ACC112 (cell line): ENCODE results near the gene RPL11.

ENCODE experiments used
- H2AFZ ChIP-seq: fragments of 200-600 bp; sonication (generic); one replicate; pipeline ENCODE4 v1.6.0; 2017; ENCODE audit warnings: antibody characterized with exemption, low read length; ENCODE audit not compliant: unreplicated experiment
- H3K27ac ChIP-seq: fragments of 200-600 bp; sonication (generic); 2 replicates; pipeline ENCODE4 v1.5.1; 2014; ENCODE audit warnings: low read depth, mild to moderate bottlenecking, antibody characterized with exemption, low read length, moderate library complexity
- H3K27me3 ChIP-seq: fragments of 200-600 bp; sonication (generic); 2 replicates; pipeline ENCODE4 v1.6.1; 2014; ENCODE audit warnings: mild to moderate bottlenecking, antibody characterized with exemption, low read length, moderate library complexity, mixed read lengths; ENCODE audit not compliant: insufficient read depth
- H3K36me3 ChIP-seq: fragments of 200-600 bp; sonication (generic); 2 replicates; pipeline ENCODE4 v1.6.1; 2016; ENCODE audit warnings: mild to moderate bottlenecking, antibody characterized with exemption, low read length, moderate library complexity, mixed read lengths; ENCODE audit not compliant: insufficient read depth
- H3K4me1 ChIP-seq: fragments of 200-600 bp; sonication (generic); one replicate; pipeline ENCODE4 v1.6.1; 2016; ENCODE audit warnings: low read length, mixed read lengths; ENCODE audit not compliant: insufficient read depth, unreplicated experiment, control insufficient read depth
- H3K4me3 ChIP-seq: fragments of 200-600 bp; sonication (generic); 2 replicates; pipeline ENCODE4 v1.5.1; 2014; ENCODE audit warnings: mild to moderate bottlenecking, low read depth, low read length
- H3K79me2 ChIP-seq: fragments of 200-600 bp; sonication (generic); one replicate; pipeline ENCODE4 v1.6.0; 2016; ENCODE audit warnings: low read length; ENCODE audit not compliant: control insufficient read depth, unreplicated experiment, insufficient read depth

The RPL11 gene

GRCh38 chr1:23701310-23701709, 9.7 kb downstream of the RPL11 start:
- no peak overlapping the region for H3K4me3 ChIP-seq
- no peak overlapping the region for H2AFZ ChIP-seq
- peaks cover 15% of the 10 kb centered on the region for H3K4me1 ChIP-seq
- peaks cover 48% of the 10 kb centered on the region for H3K79me2 ChIP-seq
- H3K36me3 ChIP-seq: peaks cover 52% of the 10 kb centered on the region
- H3K27ac ChIP-seq: no peak overlapping the region
- H3K27me3 ChIP-seq: no peaks in the 10 kb centered on the region

GRCh38 chr1:23701996-23702395, 10.4 kb downstream of the RPL11 start:
- Histone ChIP-seq H3K36me3 (peaks cover 46% of the 10 kb centered on the region), H2AFZ (no peak overlapping the region), H3K27me3 (no peaks in the 10 kb centered on the region), H3K4me1 (peaks cover 10% of the 10 kb centered on the region), H3K4me3 (no peak overlapping the region), H3K27ac (no peak overlapping the region), H3K79me2 (peaks cover 41% of the 10 kb centered on the region)

- Histone ChIP-seq H3K79me2 (peaks cover 12% of the 10 kb centered on the region), H2AFZ (no peak overlapping the region), H3K36me3 (peaks cover 20% of the 10 kb centered on the region), H3K4me3 (no peak overlapping the region), H3K27me3 (no peaks in the 10 kb centered on the region), H3K4me1 (no peaks in the 10 kb centered on the region), H3K27ac (no peak overlapping the region)
These were observed 13.4 kb downstream of the RPL11 start for GRCh38 chr1:23704834-23705495.

DNA sequence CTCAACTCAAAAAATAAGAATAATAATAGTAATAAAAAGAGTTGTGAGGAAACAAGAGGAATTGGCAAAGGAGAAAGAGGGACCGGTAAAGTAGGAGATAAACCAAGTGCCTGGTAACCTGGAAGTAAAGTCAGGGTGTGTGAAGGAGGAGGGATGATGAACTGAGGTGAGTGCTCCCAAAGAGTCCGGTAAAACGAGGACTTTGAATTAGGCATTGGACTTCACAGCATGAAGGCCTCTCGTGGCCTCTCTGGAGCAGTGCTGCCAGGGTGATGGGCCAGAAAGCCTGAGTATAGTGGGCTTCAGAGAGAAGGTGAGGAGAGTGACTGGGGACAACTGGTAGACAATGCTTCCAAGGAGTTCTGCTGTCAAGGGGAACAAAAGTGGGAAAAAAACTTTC, 17.6 kb downstream of the RPL11 start:
- Histone ChIP-seq H3K4me1 (no peaks in the 10 kb centered on the region), H3K4me3 (no peak overlapping the region), H3K36me3 (peaks cover 8% of the 10 kb centered on the region), H2AFZ (no peak overlapping the region), H3K27me3 (no peaks in the 10 kb centered on the region), H3K79me2 (peaks cover 3% of the 10 kb centered on the region), H3K27ac (no peak overlapping the region)

DNA sequence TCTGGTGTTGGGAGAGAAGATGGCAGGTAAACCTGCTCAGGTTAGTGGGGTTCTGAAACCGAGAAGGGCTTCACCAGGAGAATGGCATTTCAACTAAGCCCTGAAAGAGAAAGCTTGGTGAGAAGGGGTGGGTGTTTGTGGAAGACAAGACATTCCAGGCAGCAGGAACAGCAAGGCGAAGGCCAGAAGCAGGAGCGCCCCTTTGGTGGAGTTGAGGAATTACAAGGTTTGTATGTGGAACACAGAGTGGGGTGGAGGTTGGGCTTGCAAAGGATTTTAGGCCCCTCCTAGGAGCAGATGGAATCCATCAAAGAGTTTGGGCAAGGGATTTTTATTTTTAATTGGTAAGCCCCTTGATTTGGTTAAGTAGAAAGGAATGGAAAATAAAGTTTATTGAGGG, 26.9 kb downstream of the RPL11 start:
- Histone ChIP-seq H3K36me3 (no peaks in the 10 kb centered on the region), H3K4me1 (peaks cover 11% of the 10 kb centered on the region), H3K27ac (no peak overlapping the region), H3K79me2 (peaks cover 6% of the 10 kb centered on the region), H3K4me3 (no peak overlapping the region), H2AFZ (no peak overlapping the region), H3K27me3 (no peaks in the 10 kb centered on the region)

GRCh38 chr1:23719162-23719820, 27.7 kb downstream of the RPL11 start:
- peaks cover 6% of the 10 kb centered on the region for H3K79me2 ChIP-seq
- H3K4me1 ChIP-seq: peaks cover 11% of the 10 kb centered on the region
- H2AFZ ChIP-seq: no peak overlapping the region
- no peak overlapping the region for H3K27ac ChIP-seq
- H3K4me3 ChIP-seq: no peak overlapping the region
- H3K27me3 ChIP-seq: no peaks in the 10 kb centered on the region
- H3K36me3 ChIP-seq: no peaks in the 10 kb centered on the region

GRCh38 chr1:23720256-23720995, 28.8 kb downstream of the RPL11 start:
- Histone ChIP-seq H3K4me1 (peaks cover 11% of the 10 kb centered on the region), H3K27me3 (no peaks in the 10 kb centered on the region), H3K27ac (peak overlapping the region; percentile 47; the same call in 1 of the 2 replicates), H2AFZ (no peak overlapping the region), H3K36me3 (no peaks in the 10 kb centered on the region), H3K4me3 (no peak overlapping the region), H3K79me2 (peaks cover 6% of the 10 kb centered on the region)

- peaks cover 5% of the 10 kb centered on the region for H3K79me2 ChIP-seq
- H3K36me3 ChIP-seq: no peaks in the 10 kb centered on the region
- H3K4me3 ChIP-seq: no peak overlapping the region
- no peak overlapping the region for H2AFZ ChIP-seq
- H3K27ac ChIP-seq: no peak overlapping the region
- H3K4me1 ChIP-seq: peaks cover 22% of the 10 kb centered on the region
- H3K27me3 ChIP-seq: no peaks in the 10 kb centered on the region
These were observed 31.0 kb downstream of the RPL11 start for GRCh38 chr1:23722652-23723051.

GRCh38 chr1:23726686-23727085, 35.1 kb downstream of the RPL11 start:
- H3K27ac ChIP-seq: no peak overlapping the region
- H2AFZ ChIP-seq: no peak overlapping the region
- peaks cover 2% of the 10 kb centered on the region for H3K79me2 ChIP-seq
- H3K4me1 ChIP-seq: peaks cover 11% of the 10 kb centered on the region
- no peaks in the 10 kb centered on the region for H3K27me3 ChIP-seq
- no peak overlapping the region for H3K4me3 ChIP-seq
- no peaks in the 10 kb centered on the region for H3K36me3 ChIP-seq

- Histone ChIP-seq H2AFZ (no peak overlapping the region), H3K4me1 (peaks cover 16% of the 10 kb centered on the region), H3K27me3 (no peaks in the 10 kb centered on the region), H3K27ac (no peak overlapping the region), H3K4me3 (no peak overlapping the region), H3K79me2 (peaks cover 2% of the 10 kb centered on the region), H3K36me3 (no peaks in the 10 kb centered on the region)
These were observed 35.8 kb downstream of the RPL11 start for GRCh38 chr1:23727362-23727811.
